ENCODE results near the gene RPS6KA2.

RPS6KA2 gene

GRCh38 chr6:166615059-166615770, 11.8 kb downstream of the RPS6KA2 start:
- DNase-seq (ENCODE audit: low read depth), result no peak

GRCh38 chr6:166614589-166614988, 12.5 kb downstream of the RPS6KA2 start:
- DNase-seq (ENCODE audit: low read depth), result no peak

GRCh38 chr6:166614171-166614583, 12.9 kb downstream of the RPS6KA2 start:
- DNase-seq (ENCODE audit: low read depth), result no peak

GRCh38 chr6:166613027-166613426, 14.0 kb downstream of the RPS6KA2 start:
- no peak for DNase-seq (ENCODE audit: low read depth)

- no peak for DNase-seq (ENCODE audit: low read depth)
These were observed 14.6 kb downstream of the RPS6KA2 start for GRCh38 chr6:166612471-166612881.

GRCh38 chr6:166611631-166612030, 15.4 kb downstream of the RPS6KA2 start:
- no peak for DNase-seq (ENCODE audit: low read depth)

GRCh38 chr6:166610069-166610468, 17.0 kb downstream of the RPS6KA2 start:
- DNase-seq (ENCODE audit: low read depth), result no peak

GRCh38 chr6:166608774-166609173, 18.3 kb downstream of the RPS6KA2 start:
- no peak for DNase-seq (ENCODE audit: low read depth)

- no peak for DNase-seq (ENCODE audit: low read depth)
These were observed 21.3 kb downstream of the RPS6KA2 start for GRCh38 chr6:166605752-166606151.

GRCh38 chr6:166604911-166605310, 22.1 kb downstream of the RPS6KA2 start:
- DNase-seq (ENCODE audit: low read depth), result no peak

GRCh38 chr6:166604328-166604727, 22.7 kb downstream of the RPS6KA2 start:
- no peak for DNase-seq (ENCODE audit: low read depth)

GRCh38 chr6:166603043-166603690, 23.9 kb downstream of the RPS6KA2 start:
- DNase-seq (ENCODE audit: low read depth), result no peak

- no peak for DNase-seq (ENCODE audit: low read depth)
These were observed 25.1 kb downstream of the RPS6KA2 start for GRCh38 chr6:166601956-166602355.

GRCh38 chr6:166600931-166601330, 26.1 kb downstream of the RPS6KA2 start:
- no peak for DNase-seq (ENCODE audit: low read depth)

- DNase-seq (ENCODE audit: low read depth), result no peak
These were observed 27.8 kb downstream of the RPS6KA2 start for GRCh38 chr6:166599205-166599604.

GRCh38 chr6:166598441-166599138, 28.5 kb downstream of the RPS6KA2 start:
- no peak for DNase-seq (ENCODE audit: low read depth)

GRCh38 chr6:166597711-166598440, 29.2 kb downstream of the RPS6KA2 start:
- DNase-seq (ENCODE audit: low read depth), result no peak

GRCh38 chr6:166596776-166597507, 30.1 kb downstream of the RPS6KA2 start:
- no peak for DNase-seq (ENCODE audit: low read depth)

- no peak for DNase-seq (ENCODE audit: low read depth)
These were observed 31.1 kb downstream of the RPS6KA2 start for GRCh38 chr6:166595949-166596348.

GRCh38 chr6:166595061-166595780, 31.8 kb downstream of the RPS6KA2 start:
- no peak for DNase-seq (ENCODE audit: low read depth)

- no peak for DNase-seq (ENCODE audit: low read depth)
These were observed 34.2 kb downstream of the RPS6KA2 start for GRCh38 chr6:166592821-166593220.
